MM.1S (cell line): Measurements from ENCODE around the gene NDFIP1.

Source experiments
- DNase-seq: peaks from one replicate; pipeline ENCODE4 v3.0.0-alpha.2; 2015
- H2AFZ ChIP-seq: fragments of 300-600 bp; sonication (generic); 2 replicates; pipeline ENCODE4 v1.6.0; 2016; ENCODE audit warnings: antibody characterized with exemption, low read length
- H3F3A ChIP-seq: fragments of 300-600 bp; sonication (generic); 2 replicates; pipeline ENCODE4 v1.6.1; 2016; ENCODE audit warnings: mild to moderate bottlenecking, antibody characterized with exemption, low read length, moderate library complexity, mixed read lengths; ENCODE audit not compliant: insufficient read depth
- H3K27ac ChIP-seq: fragments of 300-600 bp; sonication (generic); 2 replicates; pipeline ENCODE4 v1.5.1; 2016; ENCODE audit warnings: mild to moderate bottlenecking, low read length
- H3K27me3 ChIP-seq: fragments of 300-600 bp; sonication (generic); replicated peaks from 2 replicates; pipeline ENCODE4 v1.6.0; 2016; ENCODE audit warnings: low read length; ENCODE audit not compliant: insufficient read depth
- H3K36me3 ChIP-seq: fragments of 300-600 bp; sonication (generic); replicated peaks from 2 replicates; pipeline ENCODE4 v1.6.1; 2016; ENCODE audit warnings: mild to moderate bottlenecking, low read length, mixed read lengths; ENCODE audit not compliant: insufficient read depth
- H3K4me1 ChIP-seq: fragments of 300-600 bp; sonication (generic); 2 replicates; pipeline ENCODE4 v1.6.1; 2016; ENCODE audit warnings: low read length, mixed read lengths
- H3K4me2 ChIP-seq: fragments of 300-600 bp; sonication (generic); 2 replicates; pipeline ENCODE4 v1.6.0; 2016; ENCODE audit warnings: low read depth, low read length
- H3K4me3 ChIP-seq: fragments of 300-600 bp; sonication (generic); 2 replicates; pipeline ENCODE4 v1.5.1; 2016; ENCODE audit warnings: low read length, mixed read lengths
- H3K79me2 ChIP-seq: fragments of 300-600 bp; sonication (generic); 2 replicates; pipeline ENCODE4 v1.6.1; 2016; ENCODE audit warnings: mixed run types, low read length, mixed read lengths
- H3K9ac ChIP-seq: fragments of 300-600 bp; sonication (generic); 2 replicates; pipeline ENCODE4 v1.6.1; 2016; ENCODE audit warnings: low read length, mixed read lengths
- H3K9me2 ChIP-seq: fragments of 300-600 bp; sonication (generic); replicated peaks from 2 replicates; pipeline ENCODE4 v1.6.1; 2016; ENCODE audit warnings: mild to moderate bottlenecking, low read length, mixed read lengths; ENCODE audit not compliant: insufficient read depth
- H3K9me3 ChIP-seq: fragments of 300-600 bp; sonication (generic); replicated peaks from 2 replicates; pipeline ENCODE4 v1.6.1; 2016; ENCODE audit warnings: mild to moderate bottlenecking, low read length, mixed read lengths; ENCODE audit not compliant: insufficient read depth
- H4K20me1 ChIP-seq: fragments of 300-600 bp; sonication (generic); 2 replicates; pipeline ENCODE4 v1.6.1; 2016; ENCODE audit warnings: mild to moderate bottlenecking, low read length, moderate library complexity, mixed read lengths; ENCODE audit not compliant: insufficient read depth
- CTCF ChIP-seq: fragments of 300-600 bp; sonication (generic); IDR thresholded peaks from 2 replicates; pipeline ENCODE4 v1.5.1; 2016; ENCODE audit warnings: antibody characterized with exemption, low read length, mixed read lengths
- EZH2 ChIP-seq: fragments of 300-600 bp; sonication (generic); optimal IDR thresholded peaks from 2 replicates; pipeline ENCODE3; 2017; ENCODE audit warnings: low read depth, mild to moderate bottlenecking, antibody characterized with exemption, low read length, mixed read lengths
- EZH2phosphoT487 ChIP-seq: fragments of 300-600 bp; sonication (generic); IDR thresholded peaks from 2 replicates; pipeline ENCODE4 v1.6.1; 2018; ENCODE audit warnings: antibody characterized with exemption, low read length

NDFIP1 gene

GRCh38 chr5:142167458-142167857 lies 58.9 kb downstream of the NDFIP1 start:
- Histone ChIP-seq H3K36me3 (no peaks in the 10 kb centered on the region), H4K20me1 (no peaks in the 10 kb centered on the region), H3K4me1 (no peaks in the 10 kb centered on the region), H3K79me2 (no peaks in the 10 kb centered on the region), H3F3A (no peaks in the 10 kb centered on the region), H3K27me3 (no peaks in the 10 kb centered on the region), H3K4me2 (no peak overlapping the region), H3K27ac (no peak overlapping the region), H3K9me3 (no peaks in the 10 kb centered on the region), H3K9ac (no peak overlapping the region), H3K4me3 (no peak overlapping the region), H2AFZ (no peak overlapping the region), H3K9me2 (no peaks in the 10 kb centered on the region)
- no peak for TF ChIP-seq EZH2phosphoT487
- TF ChIP-seq EZH2: no peak
- no peak for TF ChIP-seq CTCF
- no peak for DNase-seq

GRCh38 chr5:142168365-142168764 lies 59.8 kb downstream of the NDFIP1 start:
- no peak overlapping the region for H3K4me2 ChIP-seq
- H3K4me1 ChIP-seq: no peaks in the 10 kb centered on the region

GRCh38 chr5:142170254-142170953 lies 61.8 kb downstream of the NDFIP1 start:
- no peak overlapping the region for H3K4me3 ChIP-seq
- DNase-seq: no peak
- H3K36me3 ChIP-seq: no peaks in the 10 kb centered on the region
- H3K4me1 ChIP-seq: no peaks in the 10 kb centered on the region
- H2AFZ ChIP-seq: no peak overlapping the region
- H3K79me2 ChIP-seq: no peaks in the 10 kb centered on the region
- no peaks in the 10 kb centered on the region for H3K9me3 ChIP-seq
- no peaks in the 10 kb centered on the region for H3F3A ChIP-seq
- no peak overlapping the region for H3K4me2 ChIP-seq
- H4K20me1 ChIP-seq: no peaks in the 10 kb centered on the region
- H3K27me3 ChIP-seq: no peaks in the 10 kb centered on the region
- H3K27ac ChIP-seq: no peak overlapping the region
- no peaks in the 10 kb centered on the region for H3K9me2 ChIP-seq
- H3K9ac ChIP-seq: no peak overlapping the region
- no peak for TF ChIP-seq EZH2phosphoT487
- TF ChIP-seq CTCF: no peak
- no peak for TF ChIP-seq EZH2

More at GRCh38 chr5:142168365-142168764, 59.8 kb downstream of the NDFIP1 start:
- H3K36me3 ChIP-seq: no peaks in the 10 kb centered on the region
- H3F3A ChIP-seq: no peaks in the 10 kb centered on the region
- H3K9me2 ChIP-seq: no peaks in the 10 kb centered on the region
- no peak overlapping the region for H3K27ac ChIP-seq
- H4K20me1 ChIP-seq: no peaks in the 10 kb centered on the region
- no peak overlapping the region for H2AFZ ChIP-seq
- no peaks in the 10 kb centered on the region for H3K9me3 ChIP-seq
- no peak overlapping the region for H3K4me3 ChIP-seq
- no peaks in the 10 kb centered on the region for H3K79me2 ChIP-seq
- TF ChIP-seq EZH2: no peak
- no peak for TF ChIP-seq EZH2phosphoT487
- no peak for TF ChIP-seq CTCF
- no peak overlapping the region for H3K9ac ChIP-seq
- DNase-seq: no peak
- H3K27me3 ChIP-seq: no peaks in the 10 kb centered on the region
